NCI-H128 (cell line): ENCODE data around the gene RASSF9.

Experiments used
- DNase-seq: peaks from one replicate; lab custom pipeline; 2025; ENCODE audit not compliant: unreplicated experiment; lab: John Stamatoyannopoulos, UW

The RASSF9 gene

GRCh38 chr12:85836197-85837090, at the start of gene RASSF9:
TSS of gene RASSF9 (minus strand) at chr12:85836409. CDS start at chr12:85836201, 208 bp downstream.
- DNase-seq, result no peak

GRCh38 chr12:85883763-85884162, 47.6 kb upstream of the RASSF9 start:
- DNase-seq, result no peak

GRCh38 chr12:85877459-85877858, 41.2 kb upstream of the RASSF9 start:
- no peak for DNase-seq

GRCh38 chr12:85874031-85874461, 37.8 kb upstream of the RASSF9 start, which contains the start of gene NTS:
TSS of gene NTS (plus strand) at chr12:85874295. CDS start at chr12:85874404, 109 bp downstream.
- no peak for DNase-seq

- DNase-seq, result peak; percentile 17
Measured at GRCh38 chr12:85872497-85873091, 36.4 kb upstream of the RASSF9 start.

- peak; percentile 32 for DNase-seq
Measured at GRCh38 chr12:85866986-85867776, 31.0 kb upstream of the RASSF9 start.

- no peak for DNase-seq
Measured at GRCh38 chr12:85865890-85866289, 29.7 kb upstream of the RASSF9 start.

GRCh38 chr12:85856966-85857365, 20.8 kb upstream of the RASSF9 start:
- no peak for DNase-seq

- no peak for DNase-seq
Measured at GRCh38 chr12:85855305-85855704, 19.1 kb upstream of the RASSF9 start.

GRCh38 chr12:85849344-85849743, 13.1 kb upstream of the RASSF9 start:
- no peak for DNase-seq

- no peak for DNase-seq
Measured at GRCh38 chr12:85843606-85844310, 7.5 kb upstream of the RASSF9 start.

GRCh38 chr12:85835426-85836196, 598 bp downstream of the RASSF9 start:
- no peak for DNase-seq

GRCh38 chr12:85834378-85834777, 1.8 kb downstream of the RASSF9 start:
- no peak for DNase-seq

GRCh38 chr12:85833579-85833978, 2.6 kb downstream of the RASSF9 start:
- no peak for DNase-seq

- no peak for DNase-seq
Measured at GRCh38 chr12:85831327-85831990, 4.8 kb downstream of the RASSF9 start.

GRCh38 chr12:85829391-85829790, 6.8 kb downstream of the RASSF9 start:
- DNase-seq, result no peak

GRCh38 chr12:85828576-85828975, 7.6 kb downstream of the RASSF9 start:
- no peak for DNase-seq

GRCh38 chr12:85825746-85826145, 10.5 kb downstream of the RASSF9 start:
- DNase-seq, result no peak

- DNase-seq, result no peak
Measured at GRCh38 chr12:85823436-85824180, 12.6 kb downstream of the RASSF9 start.
